ENCODE data around the gene PLEKHM1. TPM values are rescaled to one million over a fixed set of nuclear protein-coding genes. Genes with fewer than 3 reads are reported as not detected.
A peak's percentile ranks its signal among the peaks of the same experiment; 100 is the strongest.

The PLEKHM1 gene
- polyA plus RNA-seq, 3 donors: 12.8 to 41.5 (median 15.0) TPM

- Mint-ChIP-seq H3K27me3 (ENCODE audit: low read depth in 3 of 3) (peaks cover 0 to 1% (median 0%) of the 10 kb centered on the region in 3 donors), H3K4me3 (peak overlapping the region; percentile 87 to 93), H3K27ac (peak overlapping the region; percentile 30 to 92 (median 83)), H3K36me3 (peaks cover 38 to 49% of the 10 kb centered on the region in 2 donors), H3K4me1 (peaks cover 55% of the 10 kb centered on the region), H3K9me3 (no peaks in the 10 kb centered on the region)
- peak overlapping the region; percentile 68 for H2AFZ ChIP-seq (ENCODE audit: insufficient read depth, low read depth, low read length, poor library complexity, severe bottlenecking)
- H3K9ac ChIP-seq (ENCODE audit: insufficient read depth, low read length, poor library complexity, severe bottlenecking): peak overlapping the region; percentile 73
- H3K27ac ChIP-seq (ENCODE audit: low read depth in 1 of 2, low read length in 2 of 2): peak overlapping the region; percentile 66 to 82
- intact Hi-C loops (cut with micrococcal nuclease): no loop called here
- peaks cover 32% of the 10 kb centered on the region for H3K79me2 ChIP-seq (ENCODE audit: insufficient read depth, low read length)
- H3K9me3 ChIP-seq (replicated peaks in 1 of 2; ENCODE audit: control insufficient read depth in 1 of 2, insufficient read depth in 1 of 2, low read length in 2 of 2): no peaks in the 10 kb centered on the region
- peaks cover 57 to 65% of the 10 kb centered on the region in 2 donors for H3K4me1 ChIP-seq (ENCODE audit: control insufficient read depth in 1 of 2, insufficient read depth in 2 of 2, low read length in 2 of 2)
- TF ChIP-seq, protein P1, sequence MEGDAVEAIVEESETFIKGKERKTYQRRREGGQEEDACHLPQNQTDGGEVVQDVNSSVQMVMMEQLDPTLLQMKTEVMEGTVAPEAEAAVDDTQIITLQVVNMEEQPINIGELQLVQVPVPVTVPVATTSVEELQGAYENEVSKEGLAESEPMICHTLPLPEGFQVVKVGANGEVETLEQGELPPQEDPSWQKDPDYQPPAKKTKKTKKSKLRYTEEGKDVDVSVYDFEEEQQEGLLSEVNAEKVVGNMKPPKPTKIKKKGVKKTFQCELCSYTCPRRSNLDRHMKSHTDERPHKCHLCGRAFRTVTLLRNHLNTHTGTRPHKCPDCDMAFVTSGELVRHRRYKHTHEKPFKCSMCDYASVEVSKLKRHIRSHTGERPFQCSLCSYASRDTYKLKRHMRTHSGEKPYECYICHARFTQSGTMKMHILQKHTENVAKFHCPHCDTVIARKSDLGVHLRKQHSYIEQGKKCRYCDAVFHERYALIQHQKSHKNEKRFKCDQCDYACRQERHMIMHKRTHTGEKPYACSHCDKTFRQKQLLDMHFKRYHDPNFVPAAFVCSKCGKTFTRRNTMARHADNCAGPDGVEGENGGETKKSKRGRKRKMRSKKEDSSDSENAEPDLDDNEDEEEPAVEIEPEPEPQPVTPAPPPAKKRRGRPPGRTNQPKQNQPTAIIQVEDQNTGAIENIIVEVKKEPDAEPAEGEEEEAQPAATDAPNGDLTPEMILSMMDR (IDR thresholded peaks at IDR 0.05): no peak
- WGBS (ENCODE audit: insufficient coverage): under 1% methylated on average over 50 of the region's 64 CpGs
- H3K36me3 ChIP-seq (replicated peaks in 1 of 2; ENCODE audit: control insufficient read depth in 1 of 2, insufficient read depth in 2 of 2, low read length in 2 of 2): peaks cover 21 to 27% of the 10 kb centered on the region in 2 donors
- H3K27me3 ChIP-seq (ENCODE audit: control insufficient read depth in 2 of 2, insufficient read depth in 2 of 2, low read length in 2 of 2): no peaks in the 10 kb centered on the region
- DNase-seq: peak; percentile 49 to 62 (median 55)
- peak overlapping the region; percentile 98 for H3K4me2 ChIP-seq (replicated peaks; ENCODE audit: extremely low read depth, low read length, poor library complexity, severe bottlenecking)
- peaks cover 68% of the 10 kb centered on the region for H4K20me1 ChIP-seq (ENCODE audit: insufficient read depth, low read length)
- peak overlapping the region; percentile 86 to 97 (median 87) for H3K4me3 ChIP-seq (replicated peaks in 1 of 3; ENCODE audit: low read depth in 2 of 3, low read length in 3 of 3)
These were observed 58.8 kb downstream of the PLEKHM1 start for GRCh38 chr17:45431531-45432404.

- Histone ChIP-seq H3K4me2 (replicated peaks; ENCODE audit: extremely low read depth, low read length, poor library complexity, severe bottlenecking) (peak overlapping the region; percentile 98), H3K4me3 (replicated peaks in 1 of 3; ENCODE audit: low read depth in 2 of 3, low read length in 3 of 3) (peak overlapping the region; percentile 86 to 97 (median 87)), H3K79me2 (ENCODE audit: insufficient read depth, low read length) (peaks cover 39% of the 10 kb centered on the region), H3K36me3 (replicated peaks in 1 of 2; ENCODE audit: control insufficient read depth in 1 of 2, insufficient read depth in 2 of 2, low read length in 2 of 2) (peaks cover 15 to 21% of the 10 kb centered on the region in 2 donors), H4K20me1 (ENCODE audit: insufficient read depth, low read length) (peaks cover 68% of the 10 kb centered on the region), H2AFZ (ENCODE audit: insufficient read depth, low read depth, low read length, poor library complexity, severe bottlenecking) (peak overlapping the region; percentile 68), H3K4me1 (ENCODE audit: control insufficient read depth in 1 of 2, insufficient read depth in 2 of 2, low read length in 2 of 2) (peaks cover 66 to 73% of the 10 kb centered on the region in 2 donors), H3K27me3 (ENCODE audit: control insufficient read depth in 2 of 2, insufficient read depth in 2 of 2, low read length in 2 of 2) (no peaks in the 10 kb centered on the region), H3K9ac (ENCODE audit: insufficient read depth, low read length, poor library complexity, severe bottlenecking) (peak overlapping the region; percentile 73), H3K27ac (ENCODE audit: low read depth in 1 of 2, low read length in 2 of 2) (peak overlapping the region; percentile 53 to 79), H3K9me3 (replicated peaks in 1 of 2; ENCODE audit: control insufficient read depth in 1 of 2, insufficient read depth in 1 of 2, low read length in 2 of 2) (no peaks in the 10 kb centered on the region)
- no peaks in the 10 kb centered on the region for H3K9me3 Mint-ChIP-seq
- TF ChIP-seq, protein P1 (IDR thresholded peaks at IDR 0.05): no peak
- peak in 2 of 3 donors; percentile 40 to 47 for DNase-seq
- H3K36me3 Mint-ChIP-seq: peaks cover 33 to 48% of the 10 kb centered on the region in 2 donors
- peak overlapping the region; percentile 87 to 93 for H3K4me3 Mint-ChIP-seq
- H3K27me3 Mint-ChIP-seq (ENCODE audit: low read depth in 3 of 3): peaks cover 0 to 1% (median 0%) of the 10 kb centered on the region in 3 donors
- intact Hi-C loops (cut with micrococcal nuclease): no loop called here
- peak overlapping the region; percentile 74 to 92 (median 83) for H3K27ac Mint-ChIP-seq
- H3K4me1 Mint-ChIP-seq: peaks cover 63% of the 10 kb centered on the region
- WGBS (ENCODE audit: insufficient coverage): 11% methylated on average over 27 of the region's 47 CpGs
These were observed 59.6 kb downstream of the PLEKHM1 start for GRCh38 chr17:45430738-45431530.

Data from CD14-positive monocyte (primary cell).